Measurements from ENCODE around the gene LMTK2.

The LMTK2 gene

GRCh38 chr7:98257701-98258100 lies 151.0 kb downstream of the LMTK2 start:
- no peak for ATAC-seq (ENCODE audit: insufficient read depth, low read depth)
- Histone ChIP-seq H3K79me2 (ENCODE audit: insufficient read depth, low read length) (peaks cover 14% of the 10 kb centered on the region), H3K4me3 (ENCODE audit: low read depth in 1 of 2, low read length in 2 of 2) (no peak overlapping the region), H3K4me2 (ENCODE audit: insufficient read depth, low read length) (no peak overlapping the region), H3K27me3 (ENCODE audit: insufficient read depth, low read length, poor library complexity) (no peaks in the 10 kb centered on the region), H4K20me1 (ENCODE audit: insufficient read depth, low read length) (peaks cover 3% of the 10 kb centered on the region; the same call in 1 of the 2 replicates), H2AFZ (ENCODE audit: low read depth, low read length) (no peak overlapping the region), H3K9me3 (ENCODE audit: insufficient read depth, low read length, severe bottlenecking) (no peaks in the 10 kb centered on the region), H3K36me3 (ENCODE audit: insufficient read depth, low read length) (peaks cover 15% of the 10 kb centered on the region), H3K4me1 (ENCODE audit: insufficient read depth, low read length) (peaks cover 14% of the 10 kb centered on the region), H3K27ac (ENCODE audit: low read length) (no peak overlapping the region), H3K9ac (ENCODE audit: low read depth, low read length) (no peak overlapping the region)
- no peak for TF ChIP-seq CTCF (IDR thresholded peaks at IDR 0.05; ENCODE audit: borderline replicate concordance, extremely low read depth, low read length, poor library complexity, severe bottlenecking)
- no peak for DNase-seq
